WTC11 (cell line): ENCODE data around the gene ODAD4. TPM values are rescaled to one million over a fixed set of nuclear protein-coding genes. Genes with fewer than 3 reads are reported as not detected.

Experiments used
- ATAC-seq: fragments of 200-7000 bp; cut with Tn5 transposase; 2 replicates; pipeline ENCODE4 v1.10.0; 2021; ENCODE audit warnings: mild to moderate bottlenecking, moderate library complexity
- CTCF ChIA-PET: fragments of 300-600 bp; sonication (Branson Sonifier 250); formaldehyde crosslinking; loops from one replicate; lab custom pipeline; 2021; ENCODE audit warnings: antibody characterized with exemption; lab: Charles Lee
- POLR2A ChIA-PET: fragments of 350-600 bp; sonication (Branson Sonifier 250); formaldehyde crosslinking; loops from one replicate; lab custom pipeline; 2021; ENCODE audit warnings: antibody characterized with exemption; lab: Charles Lee
- DNase-seq: peaks from one replicate; pipeline ENCODE4 v3.0.0; 2021; ENCODE audit warnings: low spot score
- H3K27ac Mint-ChIP-seq: 2 replicates; pipeline ENCODE4 v1.8.0; 2021; ENCODE audit warnings: mixed read lengths
- H3K27me3 Mint-ChIP-seq: 2 replicates; pipeline ENCODE4 v1.8.0; 2021; ENCODE audit warnings: low read depth, mild to moderate bottlenecking, moderate library complexity, mixed read lengths
- H3K36me3 Mint-ChIP-seq: 2 replicates; pipeline ENCODE4 v1.8.0; 2021; ENCODE audit warnings: mixed read lengths
- H3K4me1 Mint-ChIP-seq: 2 replicates; pipeline ENCODE4 v1.8.0; 2022; ENCODE audit warnings: mixed read lengths
- H3K4me3 Mint-ChIP-seq: 2 replicates; pipeline ENCODE4 v1.8.0; 2021; ENCODE audit warnings: mild to moderate bottlenecking, moderate library complexity, mixed read lengths
- H3K9me3 Mint-ChIP-seq: 2 replicates; pipeline ENCODE4 v1.8.0; 2021; ENCODE audit warnings: mixed read lengths
- AFF4 ChIP-seq: sonication (generic); formaldehyde crosslinking; IDR thresholded peaks from 2 replicates; pipeline ENCODE4 v1.8.1; 2023; ENCODE audit warnings: mild to moderate bottlenecking, missing genetic modification reagents, borderline replicate concordance
- ERG ChIP-seq: fragments of 250-450 bp; sonication (Bioruptor Pico); IDR thresholded peaks from 2 replicates; pipeline ENCODE4 v1.8.0; 2021; ENCODE audit warnings: mild to moderate bottlenecking
- GABPB1 ChIP-seq: sonication (generic); formaldehyde crosslinking; IDR thresholded peaks from 2 replicates; pipeline ENCODE4 v1.8.1; 2023; ENCODE audit warnings: mild to moderate bottlenecking, missing genetic modification reagents
- IRF2 ChIP-seq: sonication (generic); formaldehyde crosslinking; IDR thresholded peaks from 2 replicates; pipeline ENCODE4 v1.8.0; 2022; ENCODE audit warnings: low read depth, missing genetic modification reagents, borderline replicate concordance
- NR2C2 ChIP-seq: sonication (generic); formaldehyde crosslinking; IDR thresholded peaks from 2 replicates; pipeline ENCODE4 v1.8.0; 2022; ENCODE audit warnings: mild to moderate bottlenecking, missing genetic modification reagents
- NR3C1 ChIP-seq: sonication (generic); formaldehyde crosslinking; conservative IDR thresholded peaks from 2 replicates; pipeline ENCODE4 v1.8.1; 2023; ENCODE audit warnings: low read depth, mild to moderate bottlenecking, missing genetic modification reagents
- SP1 ChIP-seq: sonication (generic); formaldehyde crosslinking; conservative IDR thresholded peaks from 2 replicates; pipeline ENCODE4 v1.8.1; 2022; ENCODE audit warnings: missing genetic modification reagents
- TEAD4 ChIP-seq: sonication (generic); formaldehyde crosslinking; IDR thresholded peaks from 2 replicates; pipeline ENCODE4 v1.8.0; 2022; ENCODE audit warnings: mild to moderate bottlenecking, missing genetic modification reagents
- TP53 ChIP-seq: sonication (generic); formaldehyde crosslinking; IDR thresholded peaks from 2 replicates; pipeline ENCODE4 v1.8.1; 2023; ENCODE audit warnings: mild to moderate bottlenecking, missing genetic modification reagents
- USF1 ChIP-seq: sonication (generic); formaldehyde crosslinking; IDR thresholded peaks from 2 replicates; pipeline ENCODE4 v1.8.0; 2022; ENCODE audit warnings: mild to moderate bottlenecking, missing genetic modification reagents
- ZNF121 ChIP-seq: sonication (generic); formaldehyde crosslinking; IDR thresholded peaks from 2 replicates; pipeline ENCODE4 v1.8.0; 2023; ENCODE audit warnings: missing genetic modification reagents
- ZNF317 ChIP-seq: sonication (generic); formaldehyde crosslinking; IDR thresholded peaks from 2 replicates; pipeline ENCODE4 v1.8.1; 2023; ENCODE audit warnings: low read depth, mild to moderate bottlenecking, moderate library complexity, missing genetic modification reagents, borderline replicate concordance
- ZSCAN18 ChIP-seq: fragments of 250-450 bp; sonication (Bioruptor Pico); IDR thresholded peaks from 2 replicates; pipeline ENCODE4 v2.1.2; 2022; ENCODE audit warnings: mild to moderate bottlenecking, moderate library complexity
- total RNA-seq: library from RNA; stranded (reverse); gene quantifications from 3 replicates; pipeline ENCODE4 v1.2.3, GENCODE V29; 2021

ODAD4 gene
- total RNA-seq, 1 experiment from 2014 or later = 1.9 TPM

GRCh38 chr17:41910701-41911391 lies 19.6 kb upstream of the ODAD4 start:
- ATAC-seq (no peak), DNase-seq (no peak)
- Mint-ChIP-seq H3K4me1 (peaks cover 22% of the 10 kb centered on the region), H3K4me3 (no peak overlapping the region), H3K9me3 (no peaks in the 10 kb centered on the region), H3K36me3 (peaks cover 74% of the 10 kb centered on the region), H3K27ac (no peak overlapping the region), H3K27me3 (no peaks in the 10 kb centered on the region)
- no peak for TF ChIP-seq SP1 (CRISPR knock-in tag)
- CTCF ChIA-PET = interaction anchor here (1.3 kb wide), 1 partner anchor 190 kb away, joined by 3 read pairs; no protein-coding TSS in a partner anchor
- POLR2A ChIA-PET = no interaction called here

GRCh38 chr17:41912925-41913324 lies 17.5 kb upstream of the ODAD4 start:
- DNase-seq = no peak
- Mint-ChIP-seq H3K9me3 (no peaks in the 10 kb centered on the region), H3K4me3 (no peak overlapping the region), H3K27ac (peak overlapping the region; percentile 8; the same call in 1 of the 2 replicates), H3K36me3 (peaks cover 56% of the 10 kb centered on the region), H3K27me3 (no peaks in the 10 kb centered on the region), H3K4me1 (peaks cover 41% of the 10 kb centered on the region)
- TF ChIP-seq TEAD4 (no peak), NR3C1 (CRISPR knock-in tag) (no peak), USF1 (CRISPR knock-in tag) (no peak), GABPB1 (no peak), ZSCAN18 (no peak), ERG (CRISPR knock-in tag) (no peak), ZNF317 (no peak), IRF2 (CRISPR knock-in tag) (no peak), TP53 (CRISPR knock-in tag) (no peak)
- ChIA-PET POLR2A (no interaction called here), CTCF (interaction anchor here (1.0 to 8.6 kb wide), 4 partner anchors 17 to 105 kb away, joined by 3 to 134 read pairs (median 12); partner anchors contain the start of genes DNAJC7, FKBP10 and ODAD4)
- no peak for ATAC-seq

- ATAC-seq (peak; percentile 40), DNase-seq (peak; percentile 29)
- POLR2A ChIA-PET = interaction anchor here (1.3 kb wide), 1 partner anchor 17 kb away, joined by 3 read pairs; no protein-coding TSS in a partner anchor
- peak overlapping the region; percentile 94 for H3K27ac Mint-ChIP-seq
- peaks cover 41% of the 10 kb centered on the region for H3K4me1 Mint-ChIP-seq
- TF ChIP-seq IRF2 (CRISPR knock-in tag) = no peak
- no peak for TF ChIP-seq AFF4
- peak; percentile 69; the same call in 1 of the 2 replicates for TF ChIP-seq ZNF121 (CRISPR knock-in tag)
- TF ChIP-seq NR2C2 (CRISPR knock-in tag) = no peak
- no peaks in the 10 kb centered on the region for H3K27me3 Mint-ChIP-seq
- no peak overlapping the region for H3K4me3 Mint-ChIP-seq
- no peaks in the 10 kb centered on the region for H3K9me3 Mint-ChIP-seq
- CTCF ChIA-PET = interaction anchor here (0.7 to 8.6 kb wide), 3 partner anchors 17 to 65 kb away, joined by 3 to 134 read pairs (median 21); partner anchors contain the start of gene ODAD4
- peaks cover 47% of the 10 kb centered on the region for H3K36me3 Mint-ChIP-seq
These were observed 16.6 kb upstream of the ODAD4 start for GRCh38 chr17:41913798-41914197.
